ENCODE data around the gene IRF2. TPM values are rescaled to one million over a fixed set of nuclear protein-coding genes. Genes with fewer than 3 reads are reported as not detected.

Gene IRF2
- polyA plus RNA-seq, 1 donor from 2014 or later = 1.4 TPM

DNA sequence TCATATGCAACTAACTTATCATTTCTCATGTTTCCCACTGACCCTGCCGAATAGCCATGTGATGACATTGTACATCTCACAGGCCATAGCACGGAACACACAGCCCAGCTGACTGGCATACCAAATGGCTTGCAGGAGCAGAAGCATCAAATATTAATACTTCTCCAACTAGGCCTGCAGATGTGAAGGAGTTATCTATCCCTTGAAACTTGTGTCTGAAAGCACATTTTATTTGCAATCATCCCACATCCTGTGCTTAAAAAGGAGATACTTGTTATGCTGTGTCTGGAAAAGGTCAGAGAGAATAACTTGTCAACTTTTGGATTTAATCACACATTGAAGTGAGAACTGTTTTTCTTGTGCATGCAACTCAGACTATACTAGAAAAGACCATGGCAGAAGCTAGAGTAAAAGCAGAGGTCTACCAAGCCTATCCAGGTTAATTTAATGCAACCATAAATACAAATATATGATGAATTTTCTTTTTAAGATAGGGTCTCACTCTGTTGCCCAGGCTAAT, 100.4 kb downstream of the IRF2 start (continued):
- TF ChIP-seq EZH2 (IDR thresholded peaks at IDR 0.05; ENCODE audit: borderline replicate concordance, insufficient read depth, low read length, poor library complexity, severe bottlenecking) (no peak), POLR2AphosphoS5 (IDR thresholded peaks at IDR 0.05) (no peak)

- Histone ChIP-seq H2AFZ (ENCODE audit: low read depth, low read length) (no peak overlapping the region), H3K9me2 (ENCODE audit: insufficient read depth, low read length) (no peaks in the 10 kb centered on the region), H4K20me1 (ENCODE audit: insufficient read depth) (no peaks in the 10 kb centered on the region), H3K4me2 (ENCODE audit: low read length) (no peak overlapping the region), H3K4me3 (ENCODE audit: low read length) (no peak overlapping the region), H3K27me3 (ENCODE audit: insufficient read depth, low read depth, low read length) (no peaks in the 10 kb centered on the region), H3K9ac (ENCODE audit: low read length) (no peak overlapping the region), H3F3A (ENCODE audit: insufficient read depth, low read length, poor library complexity, severe bottlenecking) (no peaks in the 10 kb centered on the region), H3K79me2 (replicated peaks; ENCODE audit: insufficient read depth, low read length) (no peaks in the 10 kb centered on the region), H3K27ac (ENCODE audit: low read length) (no peak overlapping the region), H3K36me3 (ENCODE audit: insufficient read depth, low read length) (no peaks in the 10 kb centered on the region), H3K9me3 (ENCODE audit: low read length) (no peaks in the 10 kb centered on the region)
- TF ChIP-seq MXI1 (conservative IDR thresholded peaks at IDR 0.05; ENCODE audit: poor library complexity, severe bottlenecking) (no peak), CTCF (IDR thresholded peaks at IDR 0.05; ENCODE audit: poor library complexity, severe bottlenecking) (no peak), RAD21 (conservative IDR thresholded peaks at IDR 0.05) (no peak), REST (IDR thresholded peaks at IDR 0.05; ENCODE audit: borderline replicate concordance) (no peak), POLR2AphosphoS5 (IDR thresholded peaks at IDR 0.05) (no peak), SMC3 (conservative IDR thresholded peaks at IDR 0.05; ENCODE audit: poor library complexity) (no peak), EP300 (conservative IDR thresholded peaks at IDR 0.05; ENCODE audit: poor library complexity, severe bottlenecking) (no peak), EZH2 (IDR thresholded peaks at IDR 0.05; ENCODE audit: borderline replicate concordance, insufficient read depth, low read length, poor library complexity, severe bottlenecking) (no peak), TAF1 (IDR thresholded peaks at IDR 0.05; ENCODE audit: low read depth) (no peak)
Measured at GRCh38 chr4:184371390-184371787, 103.0 kb downstream of the IRF2 start.

GRCh38 chr4:184370711-184371389, 103.5 kb downstream of the IRF2 start:
- no peaks in the 10 kb centered on the region for H3F3A ChIP-seq (ENCODE audit: insufficient read depth, low read length, poor library complexity, severe bottlenecking)
- no peak for TF ChIP-seq SMC3 (conservative IDR thresholded peaks at IDR 0.05; ENCODE audit: poor library complexity)
- TF ChIP-seq RAD21 (conservative IDR thresholded peaks at IDR 0.05) = no peak
- TF ChIP-seq EP300 (conservative IDR thresholded peaks at IDR 0.05; ENCODE audit: poor library complexity, severe bottlenecking) = no peak
- TF ChIP-seq MXI1 (conservative IDR thresholded peaks at IDR 0.05; ENCODE audit: poor library complexity, severe bottlenecking) = no peak
- no peak for TF ChIP-seq TAF1 (IDR thresholded peaks at IDR 0.05; ENCODE audit: low read depth)
- TF ChIP-seq CTCF (IDR thresholded peaks at IDR 0.05; ENCODE audit: poor library complexity, severe bottlenecking) = no peak
- no peak overlapping the region for H3K4me2 ChIP-seq (ENCODE audit: low read length)
- H3K27ac ChIP-seq (ENCODE audit: low read length) = no peak overlapping the region
- no peaks in the 10 kb centered on the region for H4K20me1 ChIP-seq (ENCODE audit: insufficient read depth)
- H3K9me2 ChIP-seq (ENCODE audit: insufficient read depth, low read length) = no peaks in the 10 kb centered on the region
- H3K9me3 ChIP-seq (ENCODE audit: low read length) = no peaks in the 10 kb centered on the region
- H2AFZ ChIP-seq (ENCODE audit: low read depth, low read length) = no peak overlapping the region
- no peaks in the 10 kb centered on the region for H3K36me3 ChIP-seq (ENCODE audit: insufficient read depth, low read length)
- no peak overlapping the region for H3K4me3 ChIP-seq (ENCODE audit: low read length)
- no peak overlapping the region for H3K9ac ChIP-seq (ENCODE audit: low read length)
- H3K27me3 ChIP-seq (ENCODE audit: insufficient read depth, low read depth, low read length) = no peaks in the 10 kb centered on the region
- H3K79me2 ChIP-seq (replicated peaks; ENCODE audit: insufficient read depth, low read length) = no peaks in the 10 kb centered on the region
